Nephron progenitor cell (in vitro differentiated cells): Measurements from ENCODE around the gene PREX1.

ENCODE experiments used
- DNase-seq: peaks from one replicate; pipeline ENCODE4 v3.0.0; 2021
- H3K27ac Mint-ChIP-seq: 2 replicates; pipeline ENCODE4 v1.8.0; 2021; ENCODE audit warnings: mild to moderate bottlenecking, moderate library complexity, mixed read lengths
- H3K27me3 Mint-ChIP-seq: 2 replicates; pipeline ENCODE4 v1.8.0; 2021; ENCODE audit warnings: mild to moderate bottlenecking, low read depth, mixed read lengths; ENCODE audit not compliant: poor library complexity
- H3K36me3 Mint-ChIP-seq: 2 replicates; pipeline ENCODE4 v1.8.0; 2021; ENCODE audit warnings: low read depth, mixed read lengths
- H3K4me1 Mint-ChIP-seq: 2 replicates; pipeline ENCODE4 v1.8.0; 2021; ENCODE audit warnings: mixed read lengths
- H3K4me3 Mint-ChIP-seq: 2 replicates; pipeline ENCODE4 v1.8.0; 2021; ENCODE audit warnings: mild to moderate bottlenecking, moderate library complexity, mixed read lengths
- H3K9me3 Mint-ChIP-seq: 2 replicates; pipeline ENCODE4 v1.8.0; 2021; ENCODE audit warnings: mild to moderate bottlenecking, moderate library complexity, mixed read lengths
- CTCF ChIP-seq: fragments of 200-600 bp; sonication (generic); IDR thresholded peaks from 2 replicates; pipeline ENCODE4 v1.5.0; 2021; ENCODE audit warnings: antibody characterized with exemption

The PREX1 gene

DNA sequence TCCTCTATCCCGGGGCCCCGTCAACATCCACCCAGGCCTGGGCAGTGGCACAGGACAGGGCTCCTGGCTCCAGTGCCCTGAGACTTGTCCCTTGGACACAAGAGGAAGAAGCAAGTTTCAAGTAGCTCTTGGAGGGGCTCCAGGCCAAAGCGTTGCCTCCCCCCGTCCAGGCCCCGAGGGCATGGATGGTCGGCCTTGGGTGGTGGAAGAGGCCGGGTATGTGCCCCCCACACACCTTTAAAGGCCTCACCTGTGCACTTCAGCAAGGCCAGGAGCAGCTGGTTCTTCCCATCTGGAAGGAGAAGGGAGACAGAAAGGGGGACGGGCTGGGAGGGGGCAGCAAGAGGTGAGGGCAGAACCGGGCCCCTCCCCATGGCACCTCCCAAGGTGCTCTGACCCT is 190.3 kb downstream of the PREX1 start:
- Mint-ChIP-seq H3K27ac (no peak overlapping the region), H3K36me3 (peaks cover 23% of the 10 kb centered on the region), H3K4me1 (no peaks in the 10 kb centered on the region), H3K9me3 (no peaks in the 10 kb centered on the region), H3K27me3 (no peaks in the 10 kb centered on the region), H3K4me3 (no peak overlapping the region)
- no peak for DNase-seq
- TF ChIP-seq CTCF, result no peak

DNA sequence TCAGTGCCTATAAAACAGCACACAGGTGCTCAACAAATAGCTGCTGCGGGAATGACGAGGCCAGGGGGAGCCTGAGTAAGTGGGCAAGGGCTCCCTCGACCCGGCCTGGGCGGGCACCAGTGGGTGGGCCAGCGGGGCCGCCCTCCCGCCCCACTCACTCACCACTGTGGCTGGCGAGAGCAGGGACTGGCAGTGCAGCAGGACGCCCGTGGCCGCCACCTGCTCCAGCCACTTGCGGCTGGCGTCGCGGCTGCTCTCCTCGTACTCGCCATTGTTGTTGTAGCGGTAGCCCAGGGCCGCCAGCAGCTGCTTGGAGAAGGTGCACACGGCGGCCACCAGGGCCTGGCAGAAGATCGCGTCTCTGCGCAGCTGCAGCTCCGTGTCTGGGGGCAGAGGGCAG is 191.5 kb downstream of the PREX1 start:
- Mint-ChIP-seq H3K27ac (no peak overlapping the region), H3K36me3 (peaks cover 21% of the 10 kb centered on the region), H3K4me1 (peaks cover under 1% of the 10 kb centered on the region), H3K4me3 (no peak overlapping the region), H3K27me3 (no peaks in the 10 kb centered on the region), H3K9me3 (no peaks in the 10 kb centered on the region)
- TF ChIP-seq CTCF, result no peak
- DNase-seq, result no peak

- Mint-ChIP-seq H3K36me3 (peaks cover 21% of the 10 kb centered on the region), H3K27ac (no peak overlapping the region), H3K4me3 (no peak overlapping the region), H3K4me1 (peaks cover 5% of the 10 kb centered on the region), H3K9me3 (no peaks in the 10 kb centered on the region), H3K27me3 (no peaks in the 10 kb centered on the region)
- peak; percentile 86 for TF ChIP-seq CTCF
- DNase-seq, result peak; percentile 83
Observed at GRCh38 chr20:48635791-48636267, 192.0 kb downstream of the PREX1 start.

DNA sequence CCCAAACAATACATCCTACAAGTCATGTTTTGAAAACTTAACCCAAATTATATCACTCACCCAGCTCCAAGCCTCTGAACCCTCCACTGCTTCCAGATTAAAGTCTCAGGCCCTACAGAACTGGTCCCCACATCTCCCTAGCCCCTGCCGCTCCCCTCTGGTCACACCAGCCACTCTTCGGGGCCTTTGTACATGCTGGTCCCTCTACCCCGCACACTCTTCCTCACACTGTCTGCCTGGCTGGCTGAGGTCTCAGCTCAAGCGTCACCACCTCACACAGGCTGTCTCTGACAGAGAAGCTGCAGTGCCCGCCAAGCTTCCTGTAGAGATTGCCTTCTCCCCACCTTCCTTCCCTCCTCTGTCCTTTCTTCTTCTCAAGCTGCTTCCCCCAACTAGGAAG is 192.4 kb downstream of the PREX1 start:
- no peak overlapping the region for H3K4me3 Mint-ChIP-seq
- no peaks in the 10 kb centered on the region for H3K9me3 Mint-ChIP-seq
- no peak for DNase-seq
- peaks cover 16% of the 10 kb centered on the region for H3K36me3 Mint-ChIP-seq
- H3K27ac Mint-ChIP-seq, result no peak overlapping the region
- no peak for TF ChIP-seq CTCF
- H3K4me1 Mint-ChIP-seq, result peaks cover 5% of the 10 kb centered on the region
- H3K27me3 Mint-ChIP-seq, result no peaks in the 10 kb centered on the region

DNA sequence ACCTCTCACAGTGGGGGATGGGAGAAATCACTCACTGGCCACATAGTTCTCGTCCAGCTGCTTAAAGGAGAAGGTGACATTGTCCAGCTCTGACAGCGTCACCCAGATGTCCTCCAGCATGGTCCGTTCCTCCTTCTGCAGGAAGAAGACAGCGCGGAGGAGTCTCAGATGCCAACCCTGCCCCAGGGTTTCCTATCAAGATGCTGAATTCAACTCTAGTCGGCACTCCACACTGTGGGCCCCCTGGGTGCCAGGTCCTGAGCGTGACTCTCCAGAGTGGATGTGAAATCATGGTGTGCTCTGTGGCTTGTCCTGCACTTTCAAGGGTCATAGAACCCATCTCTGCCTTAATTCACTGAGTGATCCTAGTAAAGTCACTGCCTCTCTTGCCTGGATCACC is 193.2 kb downstream of the PREX1 start:
- no peak for DNase-seq
- TF ChIP-seq CTCF, result no peak
- peaks cover 5% of the 10 kb centered on the region for H3K4me1 Mint-ChIP-seq
- no peaks in the 10 kb centered on the region for H3K9me3 Mint-ChIP-seq
- no peak overlapping the region for H3K4me3 Mint-ChIP-seq
- peaks cover 11% of the 10 kb centered on the region for H3K36me3 Mint-ChIP-seq
- no peaks in the 10 kb centered on the region for H3K27me3 Mint-ChIP-seq
- no peak overlapping the region for H3K27ac Mint-ChIP-seq

DNA sequence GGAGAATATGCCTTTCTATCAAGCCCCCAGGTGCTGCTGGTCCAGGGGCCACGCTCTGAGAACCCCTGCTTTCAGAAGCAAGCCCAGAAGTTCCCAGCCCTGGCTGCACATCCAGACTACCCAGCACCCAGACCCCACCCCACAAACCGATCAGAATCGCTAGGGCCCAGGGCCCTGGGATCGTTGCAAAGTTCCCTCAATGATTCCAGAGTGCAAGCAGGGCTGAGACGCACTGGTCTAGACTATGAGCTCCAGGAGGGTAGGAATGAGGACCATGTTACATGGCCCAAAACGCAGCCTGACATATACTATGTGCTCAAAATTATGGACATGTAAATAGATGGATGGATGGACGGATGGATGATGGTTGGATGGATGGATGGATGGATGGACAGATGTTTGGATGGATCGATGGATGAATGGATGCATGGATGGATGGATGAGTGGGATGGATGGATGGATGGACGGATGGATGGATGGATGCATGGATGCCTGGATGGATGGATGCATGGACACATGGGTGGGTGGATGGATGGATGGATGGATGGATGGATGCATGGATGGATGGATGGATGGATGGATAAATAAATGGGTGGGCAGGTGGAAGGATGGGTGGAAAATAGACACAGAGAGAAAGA is 194.1 kb downstream of the PREX1 start:
- peak overlapping the region; percentile 2 for H3K27ac Mint-ChIP-seq
- DNase-seq, result no peak
- no peak overlapping the region for H3K4me3 Mint-ChIP-seq
- H3K9me3 Mint-ChIP-seq, result no peaks in the 10 kb centered on the region
- peaks cover 10% of the 10 kb centered on the region for H3K36me3 Mint-ChIP-seq
- no peak for TF ChIP-seq CTCF
- no peaks in the 10 kb centered on the region for H3K27me3 Mint-ChIP-seq
- H3K4me1 Mint-ChIP-seq, result peaks cover 6% of the 10 kb centered on the region
